IMR-90 (cell line): ENCODE data around the gene CYB561A3. TPM values are rescaled to one million over a fixed set of nuclear protein-coding genes. Genes with fewer than 3 reads are reported as not detected.

Source experiments
- ATAC-seq: fragments of 200-7000 bp; cut with Tn5 transposase; 2 replicates; pipeline ENCODE4 v1.9.1; 2020; ENCODE audit warnings: low read depth, mild to moderate bottlenecking, moderate library complexity
- BruUV-seq: library from RNA; stranded (reverse); fragments of 400-500 nt; replicated peaks from 2 replicates; lab custom pipeline; 2021; lab: Mats Ljungman, UMichigan
- CTCF ChIA-PET: fragments of 300-600 bp; formaldehyde crosslinking; extraction: SDS; loops from one replicate; lab custom pipeline; 2021; ENCODE audit warnings: antibody characterized with exemption; lab: Yijun Ruan, JAX
- POLR2A ChIA-PET: fragments of 300-600 bp; sonication (Branson Sonifier 250); formaldehyde crosslinking; loops from one replicate; lab custom pipeline; 2022; ENCODE audit warnings: antibody characterized with exemption; ENCODE audit not compliant: unreplicated experiment; lab: Charles Lee
- DNase-seq: peaks from one replicate; pipeline ENCODE4 v3.0.0; 2013
- H2AFZ ChIP-seq: replicated peaks from 2 replicates; pipeline ENCODE3; 2013; ENCODE audit warnings: low read length, mild to moderate bottlenecking; ENCODE audit not compliant: poor library complexity
- H2AK5ac ChIP-seq: 2 replicates; pipeline ENCODE4 v1.6.1; 2013; ENCODE audit warnings: low read depth, low read length, inconsistent platforms
- H2AK9ac ChIP-seq: replicated peaks from 2 replicates; pipeline ENCODE3; 2013; ENCODE audit warnings: mild to moderate bottlenecking, low read depth, low read length, moderate library complexity; ENCODE audit not compliant: poor library complexity
- H2BK120ac ChIP-seq: 2 replicates; pipeline ENCODE4 v1.6.1; 2013; ENCODE audit warnings: low read depth, low read length, inconsistent platforms
- H2BK15ac ChIP-seq: 3 replicates; pipeline ENCODE4 v1.6.1; 2013; ENCODE audit warnings: low read depth, low read length, inconsistent platforms
- H2BK20ac ChIP-seq: 2 replicates; pipeline ENCODE4 v1.6.1; 2013; ENCODE audit warnings: low read depth, mild to moderate bottlenecking, inconsistent platforms, low read length, moderate library complexity
- H2BK5ac ChIP-seq: 2 replicates; pipeline ENCODE4 v1.6.1; 2013; ENCODE audit warnings: mild to moderate bottlenecking, low read depth, low read length, inconsistent platforms; ENCODE audit not compliant: poor library complexity, severe bottlenecking
- H3K14ac ChIP-seq: replicated peaks from 2 replicates; pipeline ENCODE4 v1.6.1; 2013; ENCODE audit warnings: low read depth, low read length, inconsistent platforms
- H3K18ac ChIP-seq: 2 replicates; pipeline ENCODE4 v1.6.1; 2013; ENCODE audit warnings: low read depth, low read length, control low read depth
- H3K23ac ChIP-seq: 2 replicates; pipeline ENCODE4 v1.6.1; 2013; ENCODE audit warnings: low read depth, low read length, inconsistent platforms
- H3K27ac ChIP-seq: 2 replicates; pipeline ENCODE4 v1.5.1; 2013; ENCODE audit warnings: mild to moderate bottlenecking, control low read depth, low read length; ENCODE audit not compliant: insufficient read depth
- H3K27me3 ChIP-seq: 2 replicates; pipeline ENCODE4 v1.6.1; 2013; ENCODE audit warnings: low read length; ENCODE audit not compliant: control insufficient read depth, insufficient read depth
- H3K36me3 ChIP-seq: 2 replicates; pipeline ENCODE4 v1.6.1; 2013; ENCODE audit warnings: low read length, mixed read lengths; ENCODE audit not compliant: control insufficient read depth, insufficient read depth
- H3K4ac ChIP-seq: 2 replicates; pipeline ENCODE4 v1.6.1; 2013; ENCODE audit warnings: low read depth, low read length, inconsistent platforms
- H3K4me1 ChIP-seq: 2 replicates; pipeline ENCODE4 v1.6.1; 2013; ENCODE audit warnings: low read length, mixed read lengths; ENCODE audit not compliant: control insufficient read depth, insufficient read depth
- H3K4me2 ChIP-seq: 2 replicates; pipeline ENCODE4 v1.6.1; 2013; ENCODE audit warnings: low read depth, mild to moderate bottlenecking, control low read depth, low read length, moderate library complexity
- H3K4me3 ChIP-seq: 2 replicates; pipeline ENCODE4 v1.5.1; 2013; ENCODE audit warnings: low read depth, mild to moderate bottlenecking, control low read depth, low read length, moderate library complexity; ENCODE audit not compliant: insufficient read depth
- H3K56ac ChIP-seq: 2 replicates; pipeline ENCODE4 v1.6.1; 2013; ENCODE audit warnings: low read length, inconsistent platforms; ENCODE audit not compliant: insufficient read depth; ENCODE audit errors: extremely low read depth
- H3K79me1 ChIP-seq, 2 experiments: 2 replicates each; pipeline ENCODE4 v1.6.1; 2013; ENCODE audit warnings: low read length in 2 of 2, inconsistent platforms in 1 of 2, low read depth in 1 of 2
- H3K9ac ChIP-seq: 2 replicates; pipeline ENCODE4 v1.6.1; 2013; ENCODE audit warnings: low read depth, low read length, control low read depth
- H3K9me1 ChIP-seq: 2 replicates; pipeline ENCODE4 v1.6.1; 2013; ENCODE audit warnings: low read length, inconsistent platforms; ENCODE audit not compliant: insufficient read depth
- H3K9me3 ChIP-seq: 2 replicates; pipeline ENCODE4 v1.6.1; 2013; ENCODE audit warnings: low read length; ENCODE audit not compliant: control insufficient read depth, insufficient read depth
- H4K20me1 ChIP-seq: 2 replicates; pipeline ENCODE4 v1.6.1; 2013; ENCODE audit warnings: low read length, inconsistent platforms; ENCODE audit not compliant: insufficient read depth
- H4K5ac ChIP-seq: 2 replicates; pipeline ENCODE4 v1.6.1; 2013; ENCODE audit warnings: mild to moderate bottlenecking, low read depth, low read length, control low read depth
- H4K8ac ChIP-seq, 2 experiments: 2 replicates each; pipeline ENCODE4 v1.6.1; 2013; ENCODE audit warnings: low read depth in 2 of 2, low read length in 2 of 2, control low read depth in 1 of 2, inconsistent platforms in 1 of 2
- H4K91ac ChIP-seq: 2 replicates; pipeline ENCODE4 v1.6.1; 2013; ENCODE audit warnings: low read depth, low read length, inconsistent platforms; ENCODE audit not compliant: insufficient read depth
- CEBPB ChIP-seq: IDR thresholded peaks from 2 replicates; pipeline ENCODE4 v1.6.1; 2012; ENCODE audit warnings: low read depth, low read length, improper control_type of control experiment
- CHD1 ChIP-seq: IDR thresholded peaks from 2 replicates; pipeline ENCODE4 v1.6.1; 2012; ENCODE audit warnings: low read depth, low read length, improper control_type of control experiment
- CTCF ChIP-seq: conservative IDR thresholded peaks from 2 replicates; pipeline ENCODE4 v1.5.1; 2012; ENCODE audit warnings: mild to moderate bottlenecking, low read depth, low read length, improper control_type of control experiment
- MAFK ChIP-seq: IDR thresholded peaks from 2 replicates; pipeline ENCODE4 v1.6.1; 2012; ENCODE audit warnings: low read depth, low read length, improper control_type of control experiment
- NFE2L2 ChIP-seq: fragments of 150-350 bp; IDR thresholded peaks from 2 replicates; pipeline ENCODE4 v1.6.1; 2016; ENCODE audit warnings: low read depth, mild to moderate bottlenecking, low read length
- POLR2A ChIP-seq: IDR thresholded peaks from 2 replicates; pipeline ENCODE4 v1.6.1; 2012; ENCODE audit warnings: mild to moderate bottlenecking, low read depth, low read length
- RAD21 ChIP-seq: IDR thresholded peaks from 2 replicates; pipeline ENCODE4 v1.6.1; 2012; ENCODE audit warnings: low read length, improper control_type of control experiment
- WGBS, 2 experiments: methylation state at CpG; one replicate each; pipeline versions ENCODE4 v1.1.5 to v1.1.7; 2013; ENCODE audit warnings: missing lambda C conversion rate in 2 of 2; ENCODE audit not compliant: insufficient read length in 1 of 2; ENCODE audit errors: extremely low coverage in 2 of 2; 5-methylcytosine and 5-hydroxymethylcytosine counted together
- dilution Hi-C: fragments of 300-500 bp; cut with HindIII; formaldehyde crosslinking; loops from one replicate; pipeline ENCODE4 v1.14.3; 2018; ENCODE audit warnings: low sequenced_read_pairs; ENCODE audit not compliant: unreplicated experiment
- in situ Hi-C: fragments of 300-500 bp; cut with MboI; formaldehyde crosslinking; loops from 3 replicates; pipeline ENCODE4 v1.14.3; 2019; ENCODE audit warnings: low sequenced_read_pairs, inconsistent platforms, mixed read lengths
- intact Hi-C: fragments of 100-400 bp; cut with micrococcal nuclease; formaldehyde crosslinking; loops from 2 replicates; pipeline ENCODE4 v1.10.0; 2022
- polyA plus RNA-seq, 3 experiments: library from polyadenylated mRNA; depleted of rRNA; stranded (reverse); fragments of >200 nt; gene quantifications; 2 replicates each; pipeline ENCODE4 v1.2.3, GENCODE V29; 2012; ENCODE audit warnings: low replicate concordance in 1 of 3
- total RNA-seq: library from RNA; depleted of rRNA; stranded (reverse); fragments of >200 nt; gene quantifications from 2 replicates; pipeline ENCODE4 v1.2.3, GENCODE V29; 2012

CYB561A3 gene
- total and polyA plus RNA-seq, 2 of the 4 experiments (the other 2 are of a cell fraction): 13.6 to 39.2 TPM

GRCh38 chr11:61335355-61335710 lies 26.3 kb downstream of the CYB561A3 start:
- Histone ChIP-seq H2BK20ac (no peak overlapping the region), H2AK9ac (peak overlapping the region; percentile 73), H3K56ac (no peak overlapping the region), H2BK120ac (no peak overlapping the region), H3K4me1 (peaks cover 14% of the 10 kb centered on the region), H3K9ac (no peak overlapping the region), H3K14ac (no peak overlapping the region), H4K8ac (peak overlapping the region in 1 of 2 experiments; percentile 3; a peak in 2 of 4 replicates), H3K18ac (no peak overlapping the region), H3K9me3 (no peaks in the 10 kb centered on the region), H2AK5ac (peak overlapping the region; percentile 43), H3K79me1 (peaks cover 7 to 28% of the 10 kb centered on the region in 2 experiments), H2AFZ (peak overlapping the region; percentile 65), H3K4ac (no peak overlapping the region), H3K23ac (no peak overlapping the region), H3K9me1 (peaks cover 6% of the 10 kb centered on the region), H2BK5ac (no peak overlapping the region), H3K36me3 (peaks cover 6% of the 10 kb centered on the region; the same call in 1 of the 2 replicates), H3K27me3 (no peaks in the 10 kb centered on the region), H4K5ac (0 out of 2 replicates have a peak overlapping the region, but pooled peaks have one; percentile 2), H4K91ac (no peak overlapping the region), H3K4me3 (no peak overlapping the region), H3K27ac (no peak overlapping the region), H2BK15ac (no peak overlapping the region), H3K4me2 (no peak overlapping the region), H4K20me1 (peaks cover 16% of the 10 kb centered on the region)
- intact Hi-C loops (loop anchor here (10.0 kb wide), 1 partner anchor 299 kb away; no protein-coding TSS in a partner anchor), in situ Hi-C loops (loop anchor here (5.0 kb wide), 1 partner anchor 52 kb away; no protein-coding TSS in a partner anchor), dilution Hi-C loops (no loop called here)
- no peak for TF ChIP-seq NFE2L2
- TF ChIP-seq CTCF: no peak
- TF ChIP-seq CEBPB: no peak
- TF ChIP-seq MAFK: no peak
- no peak for TF ChIP-seq POLR2A
- TF ChIP-seq RAD21: no peak
- TF ChIP-seq CHD1: no peak
- no peak for ATAC-seq
- ChIA-PET POLR2A (no interaction called here), CTCF (interaction anchor here (1.0 to 4.8 kb wide), 4 partner anchors 26 to 66 kb away, joined by 7 to 72 read pairs (median 14); partner anchors contain the start of genes CYB561A3, TMEM138 and TMEM216)
- no TSS peak for BruUV-seq
- DNase-seq: no peak
- no CpG with 5 or more reads among the region's 1 CpG for WGBS, 2 experiments
